Measurements from ENCODE around the gene IQSEC1.

GRCh38 chr3:12852201-12852600, 221.0 kb downstream of the IQSEC1 start:
- TF ChIP-seq BRCA1 (IDR thresholded peaks at IDR 0.05) (no peak), BRCA1 (CRISPR knock-in tag; IDR thresholded peaks at IDR 0.05) (no peak), JUND (IDR thresholded peaks at IDR 0.05; ENCODE audit: borderline replicate concordance, low read depth, low read length) (no peak), JUND (tag; IDR thresholded peaks at IDR 0.05; ENCODE audit: borderline replicate concordance, low read depth, low read length) (no peak), SMARCA5 (IDR thresholded peaks at IDR 0.05) (no peak), BACH1 (tag; IDR thresholded peaks at IDR 0.05) (no peak), YBX1 (IDR thresholded peaks at IDR 0.05) (no peak), FOXP4 (CRISPR knock-in tag; IDR thresholded peaks at IDR 0.05; ENCODE audit: borderline replicate concordance) (no peak), CTCF (IDR thresholded peaks at IDR 0.05 in 2 of 3, conservative IDR thresholded peaks at IDR 0.05 in 1 of 3; ENCODE audit: insufficient read depth in 2 of 3, low read depth in 1 of 3, low read length in 3 of 3) (no peak), TEAD2 (tag; IDR thresholded peaks at IDR 0.05) (no peak), HNRNPL (IDR thresholded peaks at IDR 0.05; ENCODE audit: low read depth, low read length) (no peak), ATF3 (IDR thresholded peaks at IDR 0.05) (no peak), ATF3 (CRISPR knock-in tag; conservative IDR thresholded peaks at IDR 0.05) (no peak)
